Caco-2 (cell line): ENCODE data around the gene SPATA24. TPM values are rescaled to one million over a fixed set of nuclear protein-coding genes. Genes with fewer than 3 reads are reported as not detected.

ENCODE experiments used
- BruUV-seq: library from RNA; stranded (reverse); fragments of 400-500 nt; replicated peaks from 2 replicates; lab custom pipeline; 2021; lab: Mats Ljungman, UMichigan
- CTCF ChIA-PET: fragments of 300-600 bp; sonication (Branson Sonifier 250); formaldehyde crosslinking; loops from one replicate; lab custom pipeline; 2022; ENCODE audit warnings: antibody characterized with exemption; lab: Charles Lee
- POLR2A ChIA-PET: fragments of 300-600 bp; sonication (Branson Sonifier 250); formaldehyde crosslinking; loops from one replicate; lab custom pipeline; 2022; ENCODE audit warnings: antibody characterized with exemption; lab: Charles Lee
- DNase-seq, 2 experiments: peaks; one replicate each; pipeline versions ENCODE4 v3.0.0 to v3.0.0-alpha.2; 2020 to 2022
- H3K27me3 ChIP-seq: replicated peaks from 2 replicates; pipeline ENCODE4 v1.6.0; 2011; ENCODE audit warnings: low read length; ENCODE audit not compliant: control insufficient read depth, insufficient read depth
- H3K36me3 ChIP-seq: 2 replicates; pipeline ENCODE4 v1.5.1; 2011; ENCODE audit warnings: low read length; ENCODE audit not compliant: control insufficient read depth, insufficient read depth
- H3K4me1 ChIP-seq: fragments of 250-450 bp; sonication (Bioruptor Pico); 2 replicates; pipeline ENCODE4 v1.5.1; 2020; ENCODE audit warnings: mild to moderate bottlenecking
- H3K4me3 ChIP-seq: 2 replicates; pipeline ENCODE4 v1.5.1; 2011; ENCODE audit warnings: low read depth, mild to moderate bottlenecking, control low read depth, low read length
- H3K9me3 ChIP-seq: fragments of 250-450 bp; sonication (Bioruptor Pico); 2 replicates; pipeline ENCODE4 v1.5.1; 2020; ENCODE audit warnings: mild to moderate bottlenecking, moderate library complexity
- H3K27ac Mint-ChIP-seq: one replicate; pipeline ENCODE4 v1.8.0; 2022; ENCODE audit warnings: mixed read lengths; ENCODE audit not compliant: unreplicated experiment
- H3K27me3 Mint-ChIP-seq: one replicate; pipeline ENCODE4 v1.8.0; 2022; ENCODE audit warnings: mixed read lengths; ENCODE audit not compliant: insufficient read depth, unreplicated experiment
- H3K36me3 Mint-ChIP-seq: one replicate; pipeline ENCODE4 v1.8.0; 2022; ENCODE audit warnings: mild to moderate bottlenecking, mixed read lengths; ENCODE audit not compliant: insufficient read depth, unreplicated experiment
- H3K4me1 Mint-ChIP-seq: one replicate; pipeline ENCODE4 v1.8.0; 2022; ENCODE audit warnings: low read depth, mixed read lengths; ENCODE audit not compliant: unreplicated experiment
- H3K4me3 Mint-ChIP-seq: one replicate; pipeline ENCODE4 v1.8.0; 2022; ENCODE audit warnings: mild to moderate bottlenecking, moderate library complexity, mixed read lengths; ENCODE audit not compliant: unreplicated experiment
- H3K9me3 Mint-ChIP-seq: one replicate; pipeline ENCODE4 v1.8.0; 2022; ENCODE audit warnings: mixed read lengths; ENCODE audit not compliant: unreplicated experiment
- intact Hi-C: fragments of 100-400 bp; cut with micrococcal nuclease; formaldehyde crosslinking; loops from one replicate; pipeline ENCODE4 v1.10.0; 2022; ENCODE audit not compliant: unreplicated experiment
- total RNA-seq: library from RNA; stranded (reverse); gene quantifications from 2 replicates; pipeline ENCODE4 v1.2.3, GENCODE V29; 2022
- TF ChIP-seq, protein P1 (sequence below), 2 experiments: fragments of 200-600 bp in 1 of 2; IDR thresholded peaks; 1 replicate in 1 of 2; 2 replicates in 1 of 2; pipeline versions ENCODE4 v1.5.1 to v1.8.0; 2011 to 2022; ENCODE audit warnings: antibody characterized with exemption in 1 of 2, control low read depth in 1 of 2, inconsistent platforms in 1 of 2, low read depth in 1 of 2, low read length in 1 of 2, mild to moderate bottlenecking in 1 of 2, moderate library complexity in 1 of 2; ENCODE audit not compliant: insufficient read depth in 1 of 2, severe bottlenecking in 1 of 2, unreplicated experiment in 1 of 2

Gene SPATA24
- total RNA-seq, 1 experiment from 2014 or later, result 10.1 TPM

DNA sequence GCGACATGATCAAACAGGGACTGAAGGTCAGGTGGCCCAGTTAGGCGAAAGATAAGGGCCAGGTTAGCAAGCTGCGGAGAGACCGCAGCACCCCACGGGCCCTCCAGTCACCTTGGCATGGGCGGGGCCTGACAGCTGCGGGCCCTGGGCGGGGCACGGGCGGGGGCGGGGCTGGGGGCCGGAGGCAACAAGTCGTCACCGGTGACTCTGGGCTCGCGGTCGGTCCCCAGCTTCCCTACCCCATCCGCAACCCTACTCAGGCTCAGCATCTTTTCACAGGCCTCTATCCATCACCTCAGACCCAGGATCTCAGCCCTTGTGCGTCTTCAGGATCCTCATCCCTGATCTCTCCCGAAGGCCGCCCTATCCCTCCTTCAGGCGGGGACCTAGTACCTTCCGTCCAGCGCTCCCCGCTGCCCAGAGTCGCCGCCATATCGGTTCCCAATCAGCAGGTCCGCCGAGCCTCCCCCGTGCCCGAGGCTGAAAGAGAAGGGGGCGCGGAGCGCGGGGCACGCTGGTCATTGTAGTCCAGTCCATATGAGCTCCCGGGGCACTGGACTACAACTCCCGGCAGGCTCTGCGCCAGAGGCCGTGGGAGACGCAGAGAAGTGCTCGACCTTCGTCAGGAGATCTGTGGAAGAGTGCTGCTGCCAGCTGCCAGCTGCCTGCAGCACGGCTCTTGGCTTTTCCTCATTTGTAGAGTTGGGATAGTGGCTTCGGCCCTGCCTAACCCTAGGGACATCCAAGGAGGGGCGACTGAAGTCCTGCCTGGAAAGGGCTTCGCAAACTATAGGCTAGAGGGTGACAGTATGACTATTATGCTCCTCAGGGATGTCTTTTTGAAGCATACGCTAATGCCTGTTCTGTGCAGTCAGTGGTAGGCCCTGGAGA is 35.4 kb upstream of the SPATA24 start, which contains the start of gene DNAJC18:
Gene DNAJC18, minus strand, starts transcription at position 513 of the 891 bp plus-strand sequence. Its CDS starts 80 bp downstream, at position 433.
- no TSS peak for BruUV-seq
- H3K9me3 Mint-ChIP-seq, result no peaks in the 10 kb centered on the region
- H3K27ac Mint-ChIP-seq, result peak within 1 kb of the TSS; percentile 96
- peaks cover 6% of the 10 kb centered on the region for H3K36me3 Mint-ChIP-seq
- DNase-seq, result peak; percentile 94
- no peaks in the 10 kb centered on the region for H3K27me3 Mint-ChIP-seq
- no peaks in the 10 kb centered on the region for H3K36me3 ChIP-seq
- H3K4me3 ChIP-seq, result peak within 1 kb of the TSS; percentile 94
- TF ChIP-seq, protein P1, sequence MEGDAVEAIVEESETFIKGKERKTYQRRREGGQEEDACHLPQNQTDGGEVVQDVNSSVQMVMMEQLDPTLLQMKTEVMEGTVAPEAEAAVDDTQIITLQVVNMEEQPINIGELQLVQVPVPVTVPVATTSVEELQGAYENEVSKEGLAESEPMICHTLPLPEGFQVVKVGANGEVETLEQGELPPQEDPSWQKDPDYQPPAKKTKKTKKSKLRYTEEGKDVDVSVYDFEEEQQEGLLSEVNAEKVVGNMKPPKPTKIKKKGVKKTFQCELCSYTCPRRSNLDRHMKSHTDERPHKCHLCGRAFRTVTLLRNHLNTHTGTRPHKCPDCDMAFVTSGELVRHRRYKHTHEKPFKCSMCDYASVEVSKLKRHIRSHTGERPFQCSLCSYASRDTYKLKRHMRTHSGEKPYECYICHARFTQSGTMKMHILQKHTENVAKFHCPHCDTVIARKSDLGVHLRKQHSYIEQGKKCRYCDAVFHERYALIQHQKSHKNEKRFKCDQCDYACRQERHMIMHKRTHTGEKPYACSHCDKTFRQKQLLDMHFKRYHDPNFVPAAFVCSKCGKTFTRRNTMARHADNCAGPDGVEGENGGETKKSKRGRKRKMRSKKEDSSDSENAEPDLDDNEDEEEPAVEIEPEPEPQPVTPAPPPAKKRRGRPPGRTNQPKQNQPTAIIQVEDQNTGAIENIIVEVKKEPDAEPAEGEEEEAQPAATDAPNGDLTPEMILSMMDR (IDR thresholded peaks at IDR 0.05; ENCODE audit: insufficient read depth in 1 of 2, low read depth in 1 of 2, low read length in 1 of 2, severe bottlenecking in 1 of 2, unreplicated experiment in 1 of 2), result no peak
- no peaks in the 10 kb centered on the region for H3K9me3 ChIP-seq
- ChIA-PET POLR2A (interaction anchor here (0.6 to 1.4 kb wide), 11 partner anchors 9 to 1107 kb away, joined by 3 to 8 read pairs (median 4); partner anchors contain the start of genes PAIP2 and SPATA24), CTCF (interaction anchor here (0.5 to 1.4 kb wide), 7 partner anchors 9 to 324 kb away, joined by 3 to 9 read pairs (median 4); no protein-coding TSS in a partner anchor)
- peaks cover 22% of the 10 kb centered on the region for H3K4me1 ChIP-seq
- peak within 1 kb of the TSS; percentile 99 for H3K4me3 Mint-ChIP-seq
- H3K4me1 Mint-ChIP-seq, result peaks cover 21% of the 10 kb centered on the region
- intact Hi-C loops, result loop anchor here (1.0 to 5.0 kb wide), 4 partner anchors 20 to 123 kb away; partner anchors contain the start of genes SPATA24 and UBE2D2
- H3K27me3 ChIP-seq, result no peaks in the 10 kb centered on the region

DNA sequence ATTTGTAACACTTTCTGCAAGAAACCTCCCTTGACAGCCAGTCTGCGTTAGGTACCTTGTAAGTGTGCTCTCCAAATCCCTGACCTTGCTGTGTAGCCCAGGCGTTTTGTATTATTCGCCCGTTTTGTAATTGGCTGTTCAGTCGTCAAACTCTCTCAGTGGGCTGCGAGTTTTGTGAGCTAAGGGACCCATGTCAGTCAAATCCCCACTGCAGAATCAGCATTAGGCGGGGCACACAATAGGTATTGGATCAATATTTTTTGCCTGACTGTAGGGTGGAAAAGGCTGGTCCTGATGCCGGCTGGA is 34.8 kb upstream of the SPATA24 start:
- H3K27me3 Mint-ChIP-seq, result no peaks in the 10 kb centered on the region
- ChIA-PET CTCF (interaction anchor here (0.5 to 1.4 kb wide), 2 partner anchors 8 to 136 kb away, joined by 3 to 4 read pairs; no protein-coding TSS in a partner anchor), POLR2A (interaction anchor here (0.6 to 1.4 kb wide), 5 partner anchors 8 to 1225 kb away, joined by 3 to 8 read pairs (median 4); no protein-coding TSS in a partner anchor)
- peak overlapping the region; percentile 99 for H3K4me3 Mint-ChIP-seq
- peaks cover 21% of the 10 kb centered on the region for H3K4me1 Mint-ChIP-seq
- H3K4me1 ChIP-seq, result peaks cover 22% of the 10 kb centered on the region
- TF ChIP-seq, protein P1 (IDR thresholded peaks at IDR 0.05; ENCODE audit: insufficient read depth in 1 of 2, low read depth in 1 of 2, low read length in 1 of 2, severe bottlenecking in 1 of 2, unreplicated experiment in 1 of 2), result no peak
- no peaks in the 10 kb centered on the region for H3K27me3 ChIP-seq
- peaks cover 6% of the 10 kb centered on the region for H3K36me3 Mint-ChIP-seq
- intact Hi-C loops, result loop anchor here (1.0 to 5.0 kb wide), 4 partner anchors 20 to 124 kb away; partner anchors contain the start of genes SPATA24 and UBE2D2
- no peak for DNase-seq
- no peaks in the 10 kb centered on the region for H3K36me3 ChIP-seq
- H3K9me3 Mint-ChIP-seq, result no peaks in the 10 kb centered on the region
- H3K9me3 ChIP-seq, result no peaks in the 10 kb centered on the region
- peak overlapping the region; percentile 94 for H3K4me3 ChIP-seq
- BruUV-seq, result no TSS peak
- peak overlapping the region; percentile 96 for H3K27ac Mint-ChIP-seq

DNA sequence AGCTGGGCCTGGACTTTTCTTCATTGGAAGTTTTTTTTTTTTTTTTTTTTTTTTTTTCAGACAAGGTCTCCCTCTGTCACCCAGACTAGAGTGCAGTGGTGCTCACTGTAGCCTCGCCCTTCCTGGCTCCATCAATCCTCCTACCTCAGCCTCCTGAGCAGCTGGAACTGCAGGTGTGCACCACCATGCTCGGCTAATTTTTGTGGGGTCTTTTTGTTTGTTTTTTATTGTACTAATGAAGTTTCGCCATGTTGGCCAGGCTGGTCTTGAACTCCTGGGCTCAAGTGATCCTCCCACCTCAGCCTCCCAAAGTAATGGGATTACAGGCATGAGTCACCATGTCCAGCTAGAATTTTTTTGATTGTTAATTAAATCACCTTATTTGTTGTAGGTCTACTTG is 31.8 kb upstream of the SPATA24 start:
- Histone ChIP-seq H3K36me3 (no peaks in the 10 kb centered on the region), H3K4me1 (peaks cover 35% of the 10 kb centered on the region), H3K9me3 (no peaks in the 10 kb centered on the region), H3K4me3 (no peak overlapping the region), H3K27me3 (no peaks in the 10 kb centered on the region)
- POLR2A ChIA-PET, result no interaction called here
- intact Hi-C loops, result loop anchor here (5.0 kb wide), 1 partner anchor 127 kb away; the partner anchor contains the start of gene UBE2D2
- H3K27me3 Mint-ChIP-seq, result no peaks in the 10 kb centered on the region
- TF ChIP-seq, protein P1 (IDR thresholded peaks at IDR 0.05; ENCODE audit: insufficient read depth in 1 of 2, low read depth in 1 of 2, low read length in 1 of 2, severe bottlenecking in 1 of 2, unreplicated experiment in 1 of 2), result no peak
- H3K4me3 Mint-ChIP-seq, result no peak overlapping the region
- H3K36me3 Mint-ChIP-seq, result peaks cover 6% of the 10 kb centered on the region
- CTCF ChIA-PET, result no interaction called here
- no peaks in the 10 kb centered on the region for H3K9me3 Mint-ChIP-seq
- H3K4me1 Mint-ChIP-seq, result peaks cover 27% of the 10 kb centered on the region
- DNase-seq, result no peak
- no TSS peak for BruUV-seq
- H3K27ac Mint-ChIP-seq, result no peak overlapping the region
